Measurements from ENCODE around the gene SLC17A2.

Gene SLC17A2

GRCh38 chr6:25919657-25920056 lies 10.8 kb downstream of the SLC17A2 start:
- DNase-seq: no peak

GRCh38 chr6:25918083-25918683 lies 12.3 kb downstream of the SLC17A2 start:
- DNase-seq: no peak

GRCh38 chr6:25916789-25917490 lies 13.6 kb downstream of the SLC17A2 start:
- no peak for DNase-seq

GRCh38 chr6:25916330-25916729 lies 14.2 kb downstream of the SLC17A2 start:
- DNase-seq: no peak

GRCh38 chr6:25913741-25914140 lies 16.8 kb downstream of the SLC17A2 start:
- no peak for DNase-seq

GRCh38 chr6:25911351-25911750 lies 19.1 kb downstream of the SLC17A2 start:
- no peak for DNase-seq

GRCh38 chr6:25907475-25908014 lies 22.9 kb downstream of the SLC17A2 start:
- DNase-seq: no peak

GRCh38 chr6:25903467-25904099 lies 26.9 kb downstream of the SLC17A2 start:
- DNase-seq: no peak

- no peak for DNase-seq
Measured at GRCh38 chr6:25902071-25902470, 28.4 kb downstream of the SLC17A2 start.

- DNase-seq: no peak
Measured at GRCh38 chr6:25900843-25901242, 29.6 kb downstream of the SLC17A2 start.

- DNase-seq: no peak
Measured at GRCh38 chr6:25899580-25900408, 30.7 kb downstream of the SLC17A2 start.

- no peak for DNase-seq
Measured at GRCh38 chr6:25899123-25899522, 31.4 kb downstream of the SLC17A2 start.

- DNase-seq: no peak
Measured at GRCh38 chr6:25898289-25898977, 32.1 kb downstream of the SLC17A2 start.

- DNase-seq: no peak
Measured at GRCh38 chr6:25896252-25896651, 34.2 kb downstream of the SLC17A2 start.

GRCh38 chr6:25895771-25896170 lies 34.7 kb downstream of the SLC17A2 start:
- DNase-seq: no peak

GRCh38 chr6:25893778-25894177 lies 36.7 kb downstream of the SLC17A2 start:
- no peak for DNase-seq

- DNase-seq: no peak
Measured at GRCh38 chr6:25892877-25893276, 37.6 kb downstream of the SLC17A2 start.

GRCh38 chr6:25889877-25890853 lies 40.3 kb downstream of the SLC17A2 start:
- peak in 14 of 56 donors; percentile 0 to 54 (median 2) for DNase-seq

- no peak for DNase-seq
Measured at GRCh38 chr6:25888626-25889025, 41.9 kb downstream of the SLC17A2 start.

- no peak for DNase-seq
Measured at GRCh38 chr6:25886066-25886465, 44.4 kb downstream of the SLC17A2 start.
